ENCODE data around the gene BTBD9.

DNA sequence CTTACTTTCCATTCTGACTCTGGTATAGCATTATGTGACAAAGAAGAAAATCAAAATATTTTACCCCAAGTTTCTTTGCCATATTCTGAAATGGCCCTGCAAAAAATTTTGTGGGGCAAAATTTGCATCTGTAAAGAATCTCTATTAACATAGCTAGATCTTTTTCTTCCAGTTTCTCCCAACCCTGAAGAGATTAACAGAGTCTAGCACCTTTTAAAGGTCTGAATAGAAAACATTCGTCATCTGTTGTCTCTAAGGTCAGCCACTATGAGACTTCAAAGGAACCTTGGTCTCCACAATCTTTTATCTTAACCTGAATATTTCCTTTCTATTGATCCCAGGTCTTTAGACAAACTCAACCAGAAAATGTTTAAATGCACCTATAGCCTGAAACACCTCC is 205.7 kb downstream of the BTBD9 start:
- TF ChIP-seq, protein P1, sequence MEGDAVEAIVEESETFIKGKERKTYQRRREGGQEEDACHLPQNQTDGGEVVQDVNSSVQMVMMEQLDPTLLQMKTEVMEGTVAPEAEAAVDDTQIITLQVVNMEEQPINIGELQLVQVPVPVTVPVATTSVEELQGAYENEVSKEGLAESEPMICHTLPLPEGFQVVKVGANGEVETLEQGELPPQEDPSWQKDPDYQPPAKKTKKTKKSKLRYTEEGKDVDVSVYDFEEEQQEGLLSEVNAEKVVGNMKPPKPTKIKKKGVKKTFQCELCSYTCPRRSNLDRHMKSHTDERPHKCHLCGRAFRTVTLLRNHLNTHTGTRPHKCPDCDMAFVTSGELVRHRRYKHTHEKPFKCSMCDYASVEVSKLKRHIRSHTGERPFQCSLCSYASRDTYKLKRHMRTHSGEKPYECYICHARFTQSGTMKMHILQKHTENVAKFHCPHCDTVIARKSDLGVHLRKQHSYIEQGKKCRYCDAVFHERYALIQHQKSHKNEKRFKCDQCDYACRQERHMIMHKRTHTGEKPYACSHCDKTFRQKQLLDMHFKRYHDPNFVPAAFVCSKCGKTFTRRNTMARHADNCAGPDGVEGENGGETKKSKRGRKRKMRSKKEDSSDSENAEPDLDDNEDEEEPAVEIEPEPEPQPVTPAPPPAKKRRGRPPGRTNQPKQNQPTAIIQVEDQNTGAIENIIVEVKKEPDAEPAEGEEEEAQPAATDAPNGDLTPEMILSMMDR (IDR thresholded peaks at IDR 0.05), result no peak
- TF ChIP-seq POLR2A (IDR thresholded peaks at IDR 0.05), result no peak

Data from lower leg skin (tissue), 3 donors.